ENCODE data around the gene C16orf95.
"Not testable (repeated sequence)": the region's sequence is repeated elsewhere in the genome, so short reads cannot be mapped to it uniquely, and the experiment has no call there.

C16orf95 gene

GRCh38 chr16:87266846-87267245, 50.3 kb downstream of the C16orf95 start:
- H3K27me3 ChIP-seq (ENCODE audit: insufficient read depth, poor library complexity, severe bottlenecking), result no peaks in the 10 kb centered on the region
- no peak overlapping the region for H3K4me3 ChIP-seq (ENCODE audit: severe bottlenecking)
- TF ChIP-seq, protein P1, sequence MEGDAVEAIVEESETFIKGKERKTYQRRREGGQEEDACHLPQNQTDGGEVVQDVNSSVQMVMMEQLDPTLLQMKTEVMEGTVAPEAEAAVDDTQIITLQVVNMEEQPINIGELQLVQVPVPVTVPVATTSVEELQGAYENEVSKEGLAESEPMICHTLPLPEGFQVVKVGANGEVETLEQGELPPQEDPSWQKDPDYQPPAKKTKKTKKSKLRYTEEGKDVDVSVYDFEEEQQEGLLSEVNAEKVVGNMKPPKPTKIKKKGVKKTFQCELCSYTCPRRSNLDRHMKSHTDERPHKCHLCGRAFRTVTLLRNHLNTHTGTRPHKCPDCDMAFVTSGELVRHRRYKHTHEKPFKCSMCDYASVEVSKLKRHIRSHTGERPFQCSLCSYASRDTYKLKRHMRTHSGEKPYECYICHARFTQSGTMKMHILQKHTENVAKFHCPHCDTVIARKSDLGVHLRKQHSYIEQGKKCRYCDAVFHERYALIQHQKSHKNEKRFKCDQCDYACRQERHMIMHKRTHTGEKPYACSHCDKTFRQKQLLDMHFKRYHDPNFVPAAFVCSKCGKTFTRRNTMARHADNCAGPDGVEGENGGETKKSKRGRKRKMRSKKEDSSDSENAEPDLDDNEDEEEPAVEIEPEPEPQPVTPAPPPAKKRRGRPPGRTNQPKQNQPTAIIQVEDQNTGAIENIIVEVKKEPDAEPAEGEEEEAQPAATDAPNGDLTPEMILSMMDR (IDR thresholded peaks at IDR 0.05; ENCODE audit: poor library complexity, severe bottlenecking), result no peak
- no peaks in the 10 kb centered on the region for H3K36me3 ChIP-seq (ENCODE audit: low read depth)
- DNase-seq (ENCODE audit: low spot score), result no peak
- no peaks in the 10 kb centered on the region for H3K9me3 ChIP-seq (ENCODE audit: severe bottlenecking)
- H3K27ac ChIP-seq (ENCODE audit: poor library complexity, severe bottlenecking), result no peak overlapping the region
- ATAC-seq (ENCODE audit: low read depth), result no peak
- H3K4me1 ChIP-seq (ENCODE audit: insufficient read depth, poor library complexity, severe bottlenecking), result no peaks in the 10 kb centered on the region

GRCh38 chr16:87265261-87265660, 51.9 kb downstream of the C16orf95 start:
- no peak for ATAC-seq (ENCODE audit: low read depth)

GRCh38 chr16:87264634-87265033, 52.6 kb downstream of the C16orf95 start:
- DNase-seq (ENCODE audit: low spot score) (no peak), ATAC-seq (ENCODE audit: low read depth) (no peak)
- Histone ChIP-seq H3K4me3 (ENCODE audit: severe bottlenecking) (no peak overlapping the region), H3K27me3 (ENCODE audit: insufficient read depth, poor library complexity, severe bottlenecking) (no peaks in the 10 kb centered on the region), H3K27ac (ENCODE audit: poor library complexity, severe bottlenecking) (no peak overlapping the region), H3K4me1 (ENCODE audit: insufficient read depth, poor library complexity, severe bottlenecking) (no peaks in the 10 kb centered on the region), H3K36me3 (ENCODE audit: low read depth) (no peaks in the 10 kb centered on the region), H3K9me3 (ENCODE audit: severe bottlenecking) (no peaks in the 10 kb centered on the region)
- TF ChIP-seq, protein P1 (IDR thresholded peaks at IDR 0.05; ENCODE audit: poor library complexity, severe bottlenecking), result no peak

More at GRCh38 chr16:87265261-87265660, 51.9 kb downstream of the C16orf95 start:
- DNase-seq (ENCODE audit: low spot score), result no peak
- H3K4me3 ChIP-seq (ENCODE audit: severe bottlenecking), result no peak overlapping the region
- no peaks in the 10 kb centered on the region for H3K9me3 ChIP-seq (ENCODE audit: severe bottlenecking)
- no peak overlapping the region for H3K27ac ChIP-seq (ENCODE audit: poor library complexity, severe bottlenecking)
- H3K36me3 ChIP-seq (ENCODE audit: low read depth), result no peaks in the 10 kb centered on the region
- TF ChIP-seq, protein P1 (IDR thresholded peaks at IDR 0.05; ENCODE audit: poor library complexity, severe bottlenecking), result no peak
- no peaks in the 10 kb centered on the region for H3K27me3 ChIP-seq (ENCODE audit: insufficient read depth, poor library complexity, severe bottlenecking)
- no peaks in the 10 kb centered on the region for H3K4me1 ChIP-seq (ENCODE audit: insufficient read depth, poor library complexity, severe bottlenecking)

DNA sequence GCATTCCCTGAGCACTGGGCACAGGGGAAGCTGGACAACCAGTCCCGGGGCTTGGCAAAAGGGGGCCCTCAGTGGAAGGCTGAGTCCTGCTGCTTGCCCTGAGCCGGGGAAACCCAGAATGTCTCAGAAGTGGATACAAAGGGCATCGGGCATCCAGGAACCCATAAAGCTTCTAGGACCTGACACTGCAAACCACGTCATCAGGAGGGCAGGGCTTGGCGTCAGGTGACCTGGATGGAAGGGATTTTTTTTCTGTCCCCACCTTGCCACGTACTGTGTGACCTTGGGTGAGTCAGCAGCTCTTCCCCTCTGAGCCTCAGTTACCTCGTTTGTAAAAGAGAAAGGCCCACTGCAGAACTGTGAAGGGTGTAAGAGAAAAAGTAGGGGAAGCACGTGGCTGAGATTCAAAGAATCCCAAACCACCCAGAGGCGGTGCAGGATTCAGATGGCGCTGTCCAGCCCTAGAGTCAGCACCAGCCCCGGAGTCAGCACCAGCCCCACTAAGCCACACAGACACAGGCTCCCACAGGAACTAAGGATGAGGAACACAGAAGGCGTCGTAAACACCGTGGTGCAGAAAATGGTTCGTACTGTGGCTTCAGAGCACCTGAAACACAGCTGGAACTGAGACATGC, 53.7 kb downstream of the C16orf95 start:
- no peaks in the 10 kb centered on the region for H3K27me3 ChIP-seq (ENCODE audit: insufficient read depth, poor library complexity, severe bottlenecking)
- no peak for DNase-seq (ENCODE audit: low spot score)
- no peaks in the 10 kb centered on the region for H3K36me3 ChIP-seq (ENCODE audit: low read depth)
- H3K9me3 ChIP-seq (ENCODE audit: severe bottlenecking), result no peaks in the 10 kb centered on the region
- TF ChIP-seq, protein P1 (IDR thresholded peaks at IDR 0.05; ENCODE audit: poor library complexity, severe bottlenecking), result no peak
- H3K27ac ChIP-seq (ENCODE audit: poor library complexity, severe bottlenecking), result no peak overlapping the region
- no peaks in the 10 kb centered on the region for H3K4me1 ChIP-seq (ENCODE audit: insufficient read depth, poor library complexity, severe bottlenecking)
- no peak for ATAC-seq (ENCODE audit: low read depth)
- H3K4me3 ChIP-seq (ENCODE audit: severe bottlenecking), result no peak overlapping the region

- H3K36me3 ChIP-seq (ENCODE audit: low read depth), result no peaks in the 10 kb centered on the region
- no peak overlapping the region for H3K4me3 ChIP-seq (ENCODE audit: severe bottlenecking)
- H3K27me3 ChIP-seq (ENCODE audit: insufficient read depth, poor library complexity, severe bottlenecking), result no peaks in the 10 kb centered on the region
- ATAC-seq (ENCODE audit: low read depth), result no peak
- no peaks in the 10 kb centered on the region for H3K9me3 ChIP-seq (ENCODE audit: severe bottlenecking)
- TF ChIP-seq, protein P1 (IDR thresholded peaks at IDR 0.05; ENCODE audit: poor library complexity, severe bottlenecking), result no peak
- no peaks in the 10 kb centered on the region for H3K4me1 ChIP-seq (ENCODE audit: insufficient read depth, poor library complexity, severe bottlenecking)
- H3K27ac ChIP-seq (ENCODE audit: poor library complexity, severe bottlenecking), result no peak overlapping the region
- DNase-seq (ENCODE audit: low spot score), result peak; percentile 11
Measured at GRCh38 chr16:87259431-87259830, 57.8 kb downstream of the C16orf95 start.

- not testable (repeated sequence) for ATAC-seq (ENCODE audit: low read depth); H3K27ac ChIP-seq (ENCODE audit: poor library complexity, severe bottlenecking); H3K4me3 ChIP-seq (ENCODE audit: severe bottlenecking); DNase-seq (ENCODE audit: low spot score); H3K36me3 ChIP-seq (ENCODE audit: low read depth); H3K9me3 ChIP-seq (ENCODE audit: severe bottlenecking); H3K4me1 ChIP-seq (ENCODE audit: insufficient read depth, poor library complexity, severe bottlenecking); H3K27me3 ChIP-seq (ENCODE audit: insufficient read depth, poor library complexity, severe bottlenecking)
Measured at GRCh38 chr16:87258653-87259052, 58.5 kb downstream of the C16orf95 start.

Data from RWPE2 (cell line).